HG02763 (cell line): ENCODE data around the gene SPHK2.
"Not testable (repeated sequence)": the region's sequence is repeated elsewhere in the genome, so short reads cannot be mapped to it uniquely, and the experiment has no call there.

Experiments
- ATAC-seq: cut with Tn5 transposase; IDR thresholded peaks from one replicate; pipeline ENCODE4 v1.9.1; 2021; ENCODE audit warnings: mild to moderate bottlenecking, moderate library complexity; ENCODE audit not compliant: unreplicated experiment

SPHK2 gene

DNA sequence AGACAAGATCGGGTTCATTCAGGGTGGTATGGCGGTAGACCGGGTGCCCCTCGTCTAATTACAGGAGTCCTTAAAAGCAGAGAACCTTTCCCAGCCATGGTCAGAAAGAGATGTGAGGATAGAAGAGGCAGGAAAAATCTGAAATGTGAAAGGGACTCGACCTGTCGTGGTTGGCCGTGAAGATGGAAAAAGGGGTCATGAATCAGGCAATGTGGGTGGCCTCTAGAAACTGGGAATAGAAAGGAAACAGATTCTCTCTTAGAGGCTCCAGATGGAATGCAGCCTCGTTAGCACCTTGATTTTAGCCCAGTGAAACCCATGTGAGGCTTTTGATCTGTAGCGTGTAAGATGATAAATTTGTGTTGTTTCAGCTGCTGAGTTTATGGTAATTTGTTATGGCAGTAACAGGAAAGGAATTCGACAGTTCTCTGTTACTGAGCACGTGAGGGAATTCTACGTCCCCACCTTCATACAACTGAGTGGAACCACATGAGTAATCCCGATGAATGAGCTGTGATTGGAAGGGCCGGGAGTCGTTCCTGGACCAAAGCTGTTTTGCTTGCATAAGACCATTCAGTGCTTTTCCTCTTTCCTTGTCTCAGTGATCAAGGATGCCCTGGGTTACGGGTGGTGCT is 37.7 kb downstream of the SPHK2 start:
- no peak for ATAC-seq

DNA sequence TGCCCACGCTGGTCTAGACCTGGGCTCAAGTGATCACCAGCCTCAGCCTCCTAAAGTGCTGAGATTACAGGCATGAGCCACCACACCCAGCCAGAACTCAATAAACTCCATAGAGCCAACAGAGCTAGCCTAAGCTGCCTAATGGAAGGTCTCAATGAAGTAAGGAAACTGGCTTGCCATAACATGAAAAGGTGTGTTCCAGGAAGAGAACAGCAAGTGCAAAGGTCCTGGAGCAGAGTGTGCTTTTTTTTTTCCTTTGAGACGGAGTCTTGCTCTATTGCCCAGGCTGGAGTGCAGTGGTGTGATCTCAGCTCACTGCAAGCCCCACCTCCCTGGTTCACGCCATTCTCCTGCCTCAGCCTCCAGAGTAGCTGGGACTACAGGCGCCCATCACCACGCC is 38.5 kb downstream of the SPHK2 start:
- ATAC-seq = not testable (repeated sequence)

- ATAC-seq = no peak
Measured at GRCh38 chr19:48658483-48658882, 39.2 kb downstream of the SPHK2 start.

DNA sequence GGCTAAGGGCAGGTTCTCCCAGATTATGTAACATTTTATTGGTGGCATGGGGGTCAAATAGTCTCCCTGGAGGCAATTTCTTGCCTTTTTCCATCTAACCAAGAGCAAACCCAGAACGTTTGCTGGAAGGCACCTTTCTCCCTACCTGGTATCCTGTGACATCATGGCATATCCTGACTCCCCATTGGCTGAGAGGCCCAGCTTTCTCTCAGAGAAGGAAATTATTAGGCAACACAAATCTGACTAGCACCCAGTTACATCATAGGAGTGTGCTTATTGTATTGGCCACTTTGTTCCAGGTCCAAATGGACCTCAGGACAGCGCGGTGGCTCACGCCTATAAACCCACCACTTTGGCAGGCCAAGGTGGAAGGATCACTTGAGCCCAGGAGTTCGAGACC is 40.5 kb downstream of the SPHK2 start:
- ATAC-seq = no peak

DNA sequence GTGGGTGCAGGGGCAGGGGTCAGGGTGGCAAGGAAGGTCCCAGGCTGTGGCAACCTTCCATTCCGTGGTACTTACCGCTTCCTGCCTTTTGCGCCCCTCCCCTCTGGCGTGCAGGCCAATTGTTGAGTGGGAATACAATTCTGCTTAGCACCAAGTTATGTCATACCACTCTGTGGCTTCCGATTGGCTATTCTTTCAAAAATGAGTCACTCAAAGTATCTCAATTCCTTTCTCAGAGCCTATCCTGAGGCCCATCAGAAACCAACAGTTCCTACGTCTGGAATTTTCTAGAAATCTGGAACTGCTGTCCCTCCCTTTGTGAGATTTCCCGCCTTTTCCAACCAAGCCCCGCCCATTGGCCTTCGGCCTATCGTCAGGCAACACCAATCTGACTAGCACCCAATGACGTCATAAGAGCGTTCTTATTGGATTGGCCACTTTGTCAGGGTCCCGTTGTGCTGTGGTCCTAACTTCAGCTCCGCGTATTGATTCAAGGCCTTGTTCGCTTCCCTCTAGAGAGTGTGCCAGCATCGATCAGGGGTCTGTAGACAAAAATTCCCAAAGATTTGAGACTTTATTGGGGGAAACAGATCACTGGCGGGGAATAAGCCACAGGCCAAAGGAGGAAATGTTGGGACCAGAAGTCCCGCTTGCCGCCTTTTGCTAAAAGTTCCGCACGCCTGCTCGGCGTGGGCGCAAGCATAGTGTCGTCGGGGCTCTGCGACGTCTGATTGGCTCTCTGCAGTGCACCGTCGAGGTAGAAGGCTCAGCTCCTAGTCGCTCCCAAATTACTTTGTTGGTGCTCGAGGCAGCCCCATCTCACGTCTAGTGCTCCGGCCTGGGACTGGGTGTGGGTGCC is 41.8 kb downstream of the SPHK2 start:
- ATAC-seq = peak; percentile 75

DNA sequence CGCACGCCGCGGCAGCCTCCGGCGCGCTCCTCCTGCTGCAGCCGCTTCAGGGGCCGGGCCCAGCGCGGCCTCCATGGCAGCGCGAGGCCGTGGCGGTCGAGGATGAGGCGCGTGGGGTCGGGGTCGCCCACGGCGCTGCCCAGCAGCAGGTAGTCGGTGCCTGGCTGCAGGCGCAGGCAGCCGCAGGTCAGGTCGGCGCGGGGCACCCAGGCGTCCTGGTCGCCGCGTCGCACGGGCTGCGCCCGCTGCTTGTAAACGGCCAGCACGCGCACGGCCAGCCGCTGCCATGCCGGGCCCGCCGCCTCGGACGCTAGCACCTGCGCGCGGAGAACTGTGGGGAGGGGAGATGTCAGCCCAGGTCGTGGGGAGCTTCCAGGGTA is 42.4 kb downstream of the SPHK2 start:
- ATAC-seq = no peak

DNA sequence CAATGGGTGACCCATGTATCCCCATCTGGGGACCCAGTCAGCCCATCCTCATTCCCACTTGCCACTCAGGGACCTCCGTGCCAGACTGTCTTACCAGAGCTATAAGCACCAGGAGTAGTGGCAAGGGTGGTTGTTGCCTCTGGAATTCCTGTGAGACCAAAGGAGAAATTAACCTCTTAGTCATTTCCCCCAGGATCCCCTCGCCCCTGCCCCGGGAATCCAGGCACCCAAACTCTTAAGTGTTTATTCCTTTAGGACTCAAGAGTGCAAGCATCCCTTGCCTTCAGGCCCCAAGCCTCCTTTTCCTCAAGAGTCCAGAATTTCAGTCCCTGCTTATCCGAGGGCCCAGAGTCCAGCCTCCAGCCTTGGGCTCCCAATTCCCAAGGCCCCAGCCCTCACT is 44.4 kb downstream of the SPHK2 start:
- ATAC-seq = no peak

- ATAC-seq = no peak
Measured at GRCh38 chr19:48664476-48664875, 45.2 kb downstream of the SPHK2 start.

GRCh38 chr19:48665786-48666185 is 46.5 kb downstream of the SPHK2 start:
- ATAC-seq = no peak

DNA sequence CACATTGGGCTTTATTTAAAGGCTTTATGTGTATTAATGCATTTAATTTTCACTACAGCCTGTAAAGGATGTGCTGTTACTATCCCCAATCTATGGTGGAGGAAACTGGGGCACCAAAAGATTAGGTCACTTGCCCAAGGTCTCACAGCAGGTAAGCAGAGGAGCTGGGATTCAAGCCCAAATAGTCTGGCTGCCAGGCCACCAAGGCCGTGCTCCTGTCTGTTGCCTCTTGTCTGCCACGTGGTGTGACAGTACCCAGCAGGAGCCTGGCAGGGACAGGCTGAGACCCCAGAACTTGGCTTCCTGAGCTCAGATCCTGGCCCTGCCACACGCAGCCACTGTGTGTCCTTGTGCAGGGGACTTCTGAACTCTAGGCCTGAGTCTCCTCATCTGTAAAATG is 49.0 kb downstream of the SPHK2 start:
- ATAC-seq = no peak

GRCh38 chr19:48668761-48669160 is 49.5 kb downstream of the SPHK2 start:
- no peak for ATAC-seq

GRCh38 chr19:48669903-48670668 is 50.8 kb downstream of the SPHK2 start:
- ATAC-seq = no peak

GRCh38 chr19:48670699-48671445 is 51.6 kb downstream of the SPHK2 start:
- no peak for ATAC-seq

DNA sequence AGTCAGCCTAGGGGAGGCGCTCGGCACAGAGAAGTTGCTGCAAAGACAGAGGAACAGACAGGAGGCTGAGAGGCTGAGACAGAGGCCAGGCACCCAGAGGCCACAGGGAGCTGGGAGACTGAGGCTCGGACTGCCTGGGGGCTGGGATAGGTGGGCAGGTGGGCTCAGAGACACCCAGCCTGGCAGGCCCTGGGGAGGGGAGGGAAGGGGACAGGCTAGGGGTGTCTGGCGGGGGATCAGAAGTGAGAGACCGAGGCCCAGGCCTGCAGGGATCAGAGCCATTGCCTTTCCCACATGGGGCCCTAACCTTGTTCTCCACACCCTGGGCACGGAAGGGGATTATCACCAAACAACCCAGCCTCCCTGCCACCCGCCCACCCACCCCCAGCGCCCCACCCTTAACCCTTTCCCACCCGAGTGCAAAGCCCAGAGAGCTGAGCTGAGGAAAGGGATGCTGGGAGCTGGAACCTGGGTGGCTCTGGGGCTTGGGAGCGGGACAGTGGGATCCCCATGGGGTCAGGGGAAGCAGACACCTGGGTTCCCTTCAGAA is 52.2 kb downstream of the SPHK2 start:
- no peak for ATAC-seq

- ATAC-seq = no peak
Measured at GRCh38 chr19:48672994-48673393, 53.7 kb downstream of the SPHK2 start, which contains the start of gene NTN5. TSS of gene NTN5 (minus strand) at chr19:48673017. CDS start at chr19:48670986, 2,031 bp downstream.

DNA sequence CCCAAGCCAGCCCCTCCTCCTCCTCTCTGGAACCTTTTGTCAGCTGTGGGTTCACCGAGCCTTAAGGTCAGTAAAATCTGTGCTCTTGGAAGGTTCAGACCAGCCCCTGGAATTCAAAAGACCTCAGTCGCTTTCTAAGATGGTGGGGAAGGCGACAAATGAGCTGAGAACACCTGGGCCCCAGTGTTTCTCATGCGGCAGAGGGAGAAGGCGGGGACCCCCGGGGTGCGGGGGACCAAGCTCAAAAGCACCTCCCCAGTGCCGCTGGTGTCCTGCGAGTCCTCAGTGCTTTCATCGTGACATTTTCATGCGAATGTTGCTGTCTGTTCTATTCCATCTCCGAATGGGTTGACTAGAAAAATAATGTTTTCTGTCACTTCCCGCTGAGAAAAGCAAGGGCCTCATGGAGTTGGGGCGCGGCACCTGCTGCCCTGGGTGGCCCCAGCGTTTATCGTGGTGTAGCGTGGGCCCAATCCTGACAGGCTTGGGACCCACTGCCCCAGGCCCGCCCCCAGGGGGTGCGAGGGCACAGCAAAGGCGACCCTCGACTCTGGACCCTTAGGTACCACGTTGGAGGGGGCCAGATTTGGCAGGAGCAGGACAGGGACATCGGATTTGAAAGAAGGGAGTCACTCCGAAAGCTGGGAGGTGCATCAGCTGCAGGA is 54.3 kb downstream of the SPHK2 start:
- ATAC-seq = no peak

- no peak for ATAC-seq
Measured at GRCh38 chr19:48674216-48674809, 55.0 kb downstream of the SPHK2 start.

DNA sequence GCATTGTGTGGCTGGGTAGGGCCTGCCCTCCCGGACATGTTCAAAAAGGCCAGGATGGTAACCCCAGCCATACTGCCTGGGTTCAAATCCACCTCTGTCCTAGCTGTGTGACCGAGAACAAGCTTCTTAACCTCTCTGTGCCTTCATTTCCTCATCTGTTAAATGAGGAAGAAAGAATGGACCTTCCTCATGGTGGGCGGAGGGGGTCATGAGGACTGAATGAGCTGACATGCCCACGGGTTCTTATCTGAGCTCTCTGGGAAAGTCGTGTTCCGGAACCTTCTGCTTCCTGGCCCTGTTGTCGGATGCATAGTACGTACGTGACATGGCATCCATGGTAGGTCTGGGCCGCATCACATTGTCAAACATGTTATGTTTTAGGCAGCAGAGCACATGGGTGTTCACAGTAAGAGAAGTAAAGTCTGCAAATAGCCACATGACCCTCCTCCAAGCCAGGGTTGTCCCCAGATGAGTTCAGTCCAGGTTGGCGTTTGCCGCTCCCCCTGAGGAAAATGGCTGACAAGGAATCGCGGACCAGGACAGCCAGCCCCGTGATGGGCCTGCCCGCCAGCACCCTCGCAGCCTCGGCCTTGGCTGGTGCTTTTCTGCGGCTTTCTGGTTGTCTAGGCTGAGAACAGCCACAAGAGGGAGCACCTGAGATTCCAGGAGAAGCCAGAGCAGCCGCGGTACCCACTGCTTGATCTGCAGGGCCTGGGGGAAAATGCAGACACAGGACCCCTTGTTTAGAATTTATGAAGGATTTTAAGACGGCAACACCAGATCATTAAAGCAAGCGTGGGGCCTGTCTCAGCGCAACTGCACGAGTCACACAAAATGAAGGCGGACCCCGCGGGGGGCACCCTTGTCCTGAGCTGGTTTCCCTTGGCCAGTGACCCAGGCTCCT is 55.9 kb downstream of the SPHK2 start:
- ATAC-seq = no peak

DNA sequence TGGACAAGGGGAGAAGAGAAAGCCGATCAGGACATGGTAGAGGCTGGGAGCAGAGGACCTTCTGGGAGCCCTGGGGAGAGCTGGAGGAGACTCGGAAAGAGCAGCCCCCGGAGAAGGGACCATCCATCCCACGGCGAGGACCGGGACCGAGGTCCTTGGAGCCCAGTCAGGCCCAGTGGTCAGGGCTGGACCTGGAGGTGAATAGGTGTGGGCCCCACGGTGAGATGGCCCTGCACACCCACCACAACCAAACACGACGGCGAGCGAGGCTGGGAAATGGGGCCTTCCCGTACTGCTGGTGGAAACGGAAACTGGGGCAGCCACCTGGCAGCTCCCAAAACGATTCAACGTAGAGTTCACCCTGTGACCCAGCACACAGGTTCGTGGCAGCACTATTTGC is 57.2 kb downstream of the SPHK2 start:
- ATAC-seq = no peak
